Right atrium auricular region (tissue), 2 donors: ENCODE results near the gene C17orf58. TPM values are rescaled to one million over a fixed set of nuclear protein-coding genes. Genes with fewer than 3 reads are reported as not detected.
"Not testable (repeated sequence)": the region's sequence is repeated elsewhere in the genome, so short reads cannot be mapped to it uniquely, and the experiment has no call there.

Experiments used
- DNase-seq: peaks from one replicate; pipeline ENCODE4 v3.0.0-alpha.2; 2019; ENCODE audit warnings: low spot score
- H3K27ac ChIP-seq, 2 donors: fragments of 200-600 bp; sonication (generic); 1 replicate in 1 of 2; 2 replicates in 1 of 2; pipeline ENCODE4 v1.5.1; 2016 to 2019
- H3K27me3 ChIP-seq, 2 donors: fragments of 200-600 bp; sonication (generic); one replicate each; pipeline versions ENCODE4 v1.5.1 to v1.6.0; 2017 to 2019
- H3K36me3 ChIP-seq: fragments of 200-600 bp; sonication (generic); one replicate; pipeline ENCODE4 v1.5.1; 2016
- H3K4me1 ChIP-seq, 2 donors: fragments of 200-600 bp; sonication (generic); one replicate each; pipeline versions ENCODE4 v1.5.1 to v1.6.0; 2017 to 2019
- H3K4me3 ChIP-seq, 2 donors: fragments of 200-600 bp; sonication (generic); 1 replicate in 1 of 2; 2 replicates in 1 of 2; pipeline ENCODE4 v1.5.1; 2017 to 2019; ENCODE audit warnings: mild to moderate bottlenecking in 1 of 2, moderate library complexity in 1 of 2
- H3K9me3 ChIP-seq, 2 donors: fragments of 200-600 bp; sonication (generic); one replicate each; pipeline ENCODE4 v1.5.1; 2019
- total RNA-seq, 2 donors: library from RNA; depleted of rRNA; stranded (reverse); fragments of >200 nt; gene quantifications; one replicate each; pipeline ENCODE4 v1.1.0, GENCODE V29; 2016
- TF ChIP-seq, protein P1 (sequence below), 2 donors: fragments of 200-600 bp; sonication (generic); IDR thresholded peaks; one replicate each; pipeline ENCODE4 v1.5.1; 2019; ENCODE audit warnings: antibody characterized with exemption in 2 of 2

The C17orf58 gene
- total RNA-seq, 2 donors from 2014 or later = 6.9 to 10.1 TPM

DNA sequence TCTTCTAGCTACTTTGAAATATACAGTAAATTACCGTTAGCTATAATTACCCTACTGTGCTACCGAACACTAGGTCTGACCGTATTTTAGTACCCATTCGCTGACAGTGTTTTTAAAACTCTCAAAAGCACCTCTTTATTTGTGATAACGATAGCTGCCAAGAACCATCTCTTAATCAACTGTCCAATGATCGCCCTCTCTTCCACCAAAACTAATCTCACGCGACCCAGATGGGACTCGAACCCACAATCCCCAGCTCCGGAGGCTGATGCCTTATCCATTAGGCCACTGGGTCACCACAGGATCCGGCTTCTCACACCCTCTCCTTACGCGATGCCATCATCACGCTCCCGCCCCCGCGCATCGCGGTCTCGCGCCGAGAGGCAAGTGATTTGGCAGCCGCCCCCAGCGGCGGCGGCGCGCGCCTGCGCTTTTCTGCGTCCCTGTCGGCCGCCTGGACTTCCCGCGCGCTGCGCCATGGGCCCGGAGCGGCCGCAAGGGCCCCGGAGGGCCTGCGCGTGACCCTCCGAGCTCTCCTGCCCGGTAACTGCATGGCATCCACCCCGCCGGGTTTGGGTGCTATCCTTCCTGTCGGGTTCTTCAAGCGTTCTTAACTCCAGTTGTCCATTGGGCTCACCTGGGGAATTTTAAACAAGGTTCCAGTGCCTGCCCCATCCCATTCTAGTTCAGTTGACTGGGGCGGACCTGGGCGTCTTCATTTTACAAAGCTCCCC lies 23.6 kb upstream of the C17orf58 start:
- Histone ChIP-seq H3K4me3 (peak overlapping the region; percentile 47 to 58), H3K9me3 (no peaks in the 10 kb centered on the region), H3K36me3 (no peaks in the 10 kb centered on the region), H3K4me1 (peaks cover 0 to 5% of the 10 kb centered on the region in 2 donors), H3K27me3 (no peaks in the 10 kb centered on the region), H3K27ac (peak overlapping the region; percentile 85 to 87)
- TF ChIP-seq, protein P1, sequence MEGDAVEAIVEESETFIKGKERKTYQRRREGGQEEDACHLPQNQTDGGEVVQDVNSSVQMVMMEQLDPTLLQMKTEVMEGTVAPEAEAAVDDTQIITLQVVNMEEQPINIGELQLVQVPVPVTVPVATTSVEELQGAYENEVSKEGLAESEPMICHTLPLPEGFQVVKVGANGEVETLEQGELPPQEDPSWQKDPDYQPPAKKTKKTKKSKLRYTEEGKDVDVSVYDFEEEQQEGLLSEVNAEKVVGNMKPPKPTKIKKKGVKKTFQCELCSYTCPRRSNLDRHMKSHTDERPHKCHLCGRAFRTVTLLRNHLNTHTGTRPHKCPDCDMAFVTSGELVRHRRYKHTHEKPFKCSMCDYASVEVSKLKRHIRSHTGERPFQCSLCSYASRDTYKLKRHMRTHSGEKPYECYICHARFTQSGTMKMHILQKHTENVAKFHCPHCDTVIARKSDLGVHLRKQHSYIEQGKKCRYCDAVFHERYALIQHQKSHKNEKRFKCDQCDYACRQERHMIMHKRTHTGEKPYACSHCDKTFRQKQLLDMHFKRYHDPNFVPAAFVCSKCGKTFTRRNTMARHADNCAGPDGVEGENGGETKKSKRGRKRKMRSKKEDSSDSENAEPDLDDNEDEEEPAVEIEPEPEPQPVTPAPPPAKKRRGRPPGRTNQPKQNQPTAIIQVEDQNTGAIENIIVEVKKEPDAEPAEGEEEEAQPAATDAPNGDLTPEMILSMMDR (IDR thresholded peaks at IDR 0.05) = peak in 1 of 2 donors; percentile 56
- peak; percentile 99 for DNase-seq

DNA sequence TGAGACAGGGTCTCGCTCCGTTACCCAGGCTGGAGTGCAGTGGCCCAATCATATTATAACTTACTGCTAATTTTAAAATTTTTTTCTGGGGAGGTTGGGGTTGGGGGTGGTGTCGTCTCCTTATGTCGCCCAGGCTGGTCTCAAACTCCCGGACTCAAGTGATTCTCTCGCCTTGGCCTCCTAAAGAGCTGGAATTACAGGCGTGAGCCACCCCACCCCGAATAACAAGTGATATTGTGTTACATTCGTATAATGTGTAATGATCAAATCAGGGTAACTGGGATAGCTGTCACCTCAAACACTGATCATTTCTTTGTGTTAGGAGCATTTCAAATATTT lies 23.0 kb upstream of the C17orf58 start:
- Histone ChIP-seq H3K4me3 (peak overlapping the region in 1 of 2 donors; percentile 58), H3K27ac (peak overlapping the region in 1 of 2 donors; percentile 6), H3K36me3 (no peaks in the 10 kb centered on the region)

DNA sequence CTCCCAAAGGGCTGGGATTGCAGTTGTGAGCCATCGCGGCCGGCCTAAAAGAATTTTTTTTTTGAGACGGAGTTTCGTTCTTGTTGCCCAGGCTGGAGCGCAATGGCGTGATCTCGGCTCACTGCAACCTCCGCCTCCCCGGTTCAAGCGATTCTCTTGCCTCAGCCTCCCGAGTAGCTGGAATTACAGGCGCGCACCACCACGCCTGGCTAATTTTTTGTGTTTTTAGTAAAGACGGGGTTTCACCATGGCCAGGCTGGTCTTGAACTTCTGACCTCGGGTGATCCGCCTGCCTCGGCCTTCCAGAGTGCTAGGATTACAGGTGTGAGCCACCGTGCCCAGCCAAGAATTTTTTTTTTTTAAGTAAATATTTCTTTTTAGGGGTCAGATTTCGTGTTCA lies 22.2 kb upstream of the C17orf58 start:
- not testable (repeated sequence) for H3K27me3 ChIP-seq, H3K4me3 ChIP-seq, H3K36me3 ChIP-seq, H3K27ac ChIP-seq, DNase-seq, H3K9me3 ChIP-seq, H3K4me1 ChIP-seq

More for the DNA sequence above, 23.0 kb upstream of the C17orf58 start:
- Histone ChIP-seq H3K9me3 (no peaks in the 10 kb centered on the region), H3K27me3 (no peaks in the 10 kb centered on the region), H3K4me1 (peaks cover 0 to 5% of the 10 kb centered on the region in 2 donors)
- DNase-seq = no peak
- TF ChIP-seq, protein P1 (IDR thresholded peaks at IDR 0.05) = no peak

DNA sequence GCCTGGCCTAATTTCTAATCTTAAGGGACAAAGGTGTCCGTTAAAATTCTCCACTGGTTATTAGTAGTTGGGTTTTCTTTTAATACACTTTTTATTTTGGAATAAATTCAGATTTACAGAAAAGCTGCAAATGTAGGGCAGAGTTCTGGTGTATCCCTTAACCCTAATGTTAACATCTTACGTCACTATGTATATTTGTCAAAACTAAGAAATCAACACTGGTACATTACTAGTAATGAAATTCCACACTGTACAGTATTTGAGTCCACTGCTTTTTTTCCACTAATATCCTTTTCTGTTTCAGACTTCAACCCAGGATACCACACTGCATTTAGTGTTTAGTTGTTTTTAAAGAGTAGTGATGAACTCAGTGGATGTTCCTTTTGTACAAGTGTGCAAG lies 20.6 kb upstream of the C17orf58 start:
- Histone ChIP-seq H3K36me3 (no peaks in the 10 kb centered on the region), H3K4me1 (peaks cover 0 to 5% of the 10 kb centered on the region in 2 donors), H3K9me3 (no peaks in the 10 kb centered on the region), H3K27me3 (no peaks in the 10 kb centered on the region), H3K4me3 (no peak overlapping the region), H3K27ac (no peak overlapping the region)
- DNase-seq = no peak
- TF ChIP-seq, protein P1 (IDR thresholded peaks at IDR 0.05) = no peak

DNA sequence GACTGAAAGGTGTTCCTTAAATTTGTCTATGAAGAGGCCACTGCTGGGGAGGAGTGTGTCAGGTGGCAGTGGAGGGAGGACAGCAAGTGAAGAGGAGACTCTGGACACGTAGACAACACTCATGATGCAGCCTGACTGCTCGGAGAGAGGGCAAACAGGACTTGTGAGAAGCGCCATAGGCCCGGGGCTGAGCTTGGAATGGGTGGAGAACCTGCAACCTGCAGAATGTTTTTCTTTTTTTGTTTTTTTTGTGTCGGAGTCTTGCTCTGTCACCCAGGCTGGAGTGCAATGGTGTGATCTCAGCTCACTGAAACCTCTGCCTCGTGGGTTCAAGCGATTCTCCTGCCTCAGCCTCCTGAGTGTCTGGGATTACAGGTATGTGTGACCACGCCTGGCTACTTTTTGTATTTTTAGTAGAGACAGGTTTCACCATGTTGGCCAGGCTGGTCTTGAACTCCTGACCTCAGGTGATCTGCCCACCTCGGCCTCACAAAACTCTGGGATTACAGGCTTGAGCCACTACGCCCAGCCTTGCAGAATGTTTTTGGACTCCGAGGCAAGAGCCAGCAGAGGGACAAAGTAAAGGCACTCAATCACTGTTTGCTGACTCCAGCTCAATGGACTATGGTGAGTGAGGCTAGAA lies 18.9 kb upstream of the C17orf58 start:
- no peak overlapping the region for H3K4me3 ChIP-seq
- DNase-seq = no peak
- TF ChIP-seq, protein P1 (IDR thresholded peaks at IDR 0.05) = no peak

DNA sequence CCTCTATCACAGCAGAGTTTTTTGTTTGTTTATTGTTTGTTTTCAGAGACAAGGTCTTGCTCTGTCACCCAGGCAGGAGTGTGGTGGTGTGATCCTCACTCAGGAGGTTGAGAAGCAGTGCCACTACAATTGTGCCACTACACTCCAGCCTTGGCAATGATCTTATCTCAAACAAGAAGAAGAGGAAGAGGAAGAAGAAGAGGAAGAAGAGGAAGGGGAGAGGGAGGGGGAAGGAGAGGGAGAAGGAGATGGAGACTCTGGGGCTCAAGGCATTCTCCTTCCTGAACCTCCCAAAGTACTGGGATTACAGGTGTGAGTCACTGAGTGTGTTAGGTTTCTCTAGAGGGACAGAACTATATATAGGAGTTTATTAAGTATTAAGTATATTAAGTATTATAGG lies 17.1 kb upstream of the C17orf58 start:
- no peaks in the 10 kb centered on the region for H3K9me3 ChIP-seq
- TF ChIP-seq, protein P1 (IDR thresholded peaks at IDR 0.05) = no peak
- no peaks in the 10 kb centered on the region for H3K27me3 ChIP-seq
- H3K36me3 ChIP-seq = no peaks in the 10 kb centered on the region
- no peaks in the 10 kb centered on the region for H3K4me1 ChIP-seq
- no peak for DNase-seq
- H3K4me3 ChIP-seq = no peak overlapping the region
- no peak overlapping the region for H3K27ac ChIP-seq

More for the DNA sequence above, 18.9 kb upstream of the C17orf58 start:
- no peaks in the 10 kb centered on the region for H3K27me3 ChIP-seq
- no peaks in the 10 kb centered on the region for H3K36me3 ChIP-seq
- no peaks in the 10 kb centered on the region for H3K4me1 ChIP-seq
- H3K9me3 ChIP-seq = no peaks in the 10 kb centered on the region
- H3K27ac ChIP-seq = no peak overlapping the region
